DMS153 treated with DMSO at 0.1 percent for 48 hours (cell line): Measurements from ENCODE around the gene PI16.
A peak's percentile ranks its signal among the peaks of the same experiment; 100 is the strongest.

ENCODE experiments used
- DNase-seq: peaks from one replicate; lab custom pipeline; 2025; ENCODE audit not compliant: unreplicated experiment; lab: John Stamatoyannopoulos, UW

Gene PI16, protein sequence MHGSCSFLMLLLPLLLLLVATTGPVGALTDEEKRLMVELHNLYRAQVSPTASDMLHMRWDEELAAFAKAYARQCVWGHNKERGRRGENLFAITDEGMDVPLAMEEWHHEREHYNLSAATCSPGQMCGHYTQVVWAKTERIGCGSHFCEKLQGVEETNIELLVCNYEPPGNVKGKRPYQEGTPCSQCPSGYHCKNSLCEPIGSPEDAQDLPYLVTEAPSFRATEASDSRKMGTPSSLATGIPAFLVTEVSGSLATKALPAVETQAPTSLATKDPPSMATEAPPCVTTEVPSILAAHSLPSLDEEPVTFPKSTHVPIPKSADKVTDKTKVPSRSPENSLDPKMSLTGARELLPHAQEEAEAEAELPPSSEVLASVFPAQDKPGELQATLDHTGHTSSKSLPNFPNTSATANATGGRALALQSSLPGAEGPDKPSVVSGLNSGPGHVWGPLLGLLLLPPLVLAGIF

DNA sequence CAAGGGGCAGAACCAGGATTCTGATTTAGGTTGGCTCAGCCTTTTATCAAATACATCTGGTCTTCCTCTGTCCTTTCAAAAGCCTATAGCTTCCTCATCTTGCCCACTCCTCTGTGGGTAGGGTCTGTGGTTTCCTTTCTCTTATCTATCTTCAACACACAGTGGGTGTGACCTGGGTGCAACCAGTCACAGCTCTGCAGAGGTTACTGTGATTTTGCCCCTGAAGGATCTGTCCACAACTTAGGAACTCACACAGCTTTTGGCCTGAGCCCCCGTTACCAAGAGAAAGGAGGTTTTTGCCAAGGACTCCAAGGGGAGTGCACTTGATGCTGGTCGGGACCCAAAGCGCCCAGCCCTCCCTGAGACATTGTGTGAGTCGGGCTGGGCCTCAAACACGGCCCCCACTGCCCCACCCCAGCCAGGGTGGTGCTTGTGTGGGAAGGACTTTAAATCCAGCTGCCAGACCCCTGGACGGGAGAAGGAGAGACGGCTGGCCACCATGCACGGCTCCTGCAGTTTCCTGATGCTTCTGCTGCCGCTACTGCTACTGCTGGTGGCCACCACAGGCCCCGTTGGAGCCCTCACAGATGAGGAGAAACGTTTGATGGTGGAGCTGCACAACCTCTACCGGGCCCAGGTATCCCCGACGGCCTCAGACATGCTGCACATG is at the start of gene PI16:
PI16 (plus strand) TSS at position 477 of the 670 bp plus-strand sequence; CDS start at position 500, 23 bp downstream.
- DNase-seq = no peak

DNA sequence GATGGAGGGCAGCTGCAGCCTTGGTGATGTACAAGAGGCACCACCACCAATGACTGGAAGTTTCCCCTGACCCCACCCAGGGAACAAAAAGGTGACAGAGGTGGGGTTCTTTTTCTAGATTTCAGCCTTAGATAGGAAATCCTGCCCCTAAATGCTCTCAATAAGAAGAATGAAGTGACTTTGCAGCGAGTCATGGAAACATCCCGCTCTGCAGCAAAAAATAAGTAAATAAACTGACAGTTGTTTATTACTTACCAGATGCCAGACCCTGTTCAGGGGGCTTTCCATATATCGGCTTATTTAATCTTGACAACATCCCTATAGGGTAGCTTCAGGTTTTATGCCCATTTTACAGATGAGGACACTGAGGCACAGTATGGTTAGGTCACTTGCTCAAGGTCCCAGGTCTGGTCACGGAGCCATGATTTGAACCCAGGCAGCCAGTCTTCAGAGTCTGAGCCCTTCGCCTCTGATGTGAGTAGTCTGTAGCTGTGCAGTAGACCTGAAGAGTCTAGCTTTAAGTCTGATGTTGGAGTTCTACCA is 49.6 kb upstream of the PI16 start:
- DNase-seq = no peak

DNA sequence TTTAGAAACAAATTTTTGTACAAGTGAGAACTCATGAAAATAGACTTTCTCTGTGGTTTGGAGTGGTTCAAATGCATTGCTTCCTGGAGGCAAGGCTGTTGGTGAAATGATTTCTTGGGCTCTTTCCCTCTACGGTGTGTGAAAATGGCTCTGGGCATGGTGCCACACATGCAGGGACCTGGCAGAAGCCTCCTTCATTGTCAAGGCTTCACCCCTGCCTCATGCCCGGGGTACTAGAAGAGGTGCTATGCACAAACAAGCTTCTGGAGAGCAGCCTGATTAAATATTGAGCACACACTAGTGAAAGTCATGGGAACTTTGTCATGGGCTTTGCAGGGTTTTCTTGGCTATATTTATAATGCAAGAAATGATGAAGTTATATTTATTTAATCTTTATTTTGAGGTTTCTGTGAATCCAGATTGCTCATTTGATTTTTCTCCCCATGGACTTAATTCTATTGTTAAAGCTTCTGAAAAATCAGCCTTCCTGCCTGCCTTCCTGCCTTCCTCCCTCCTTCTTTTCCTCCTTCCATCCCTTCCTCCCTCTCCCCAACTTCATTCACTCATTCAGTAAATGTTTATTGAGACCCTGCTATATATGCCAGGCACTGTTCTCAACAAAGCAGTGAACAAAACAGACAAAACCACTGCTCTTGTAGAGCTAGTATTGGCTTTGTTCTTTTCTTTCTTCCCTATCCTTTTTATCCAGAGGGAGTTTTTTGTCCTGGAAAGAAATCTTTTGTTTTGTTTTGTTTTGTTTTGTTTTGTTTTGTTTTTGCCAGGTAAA is 47.8 kb upstream of the PI16 start:
- peak; percentile 57 for DNase-seq

DNA sequence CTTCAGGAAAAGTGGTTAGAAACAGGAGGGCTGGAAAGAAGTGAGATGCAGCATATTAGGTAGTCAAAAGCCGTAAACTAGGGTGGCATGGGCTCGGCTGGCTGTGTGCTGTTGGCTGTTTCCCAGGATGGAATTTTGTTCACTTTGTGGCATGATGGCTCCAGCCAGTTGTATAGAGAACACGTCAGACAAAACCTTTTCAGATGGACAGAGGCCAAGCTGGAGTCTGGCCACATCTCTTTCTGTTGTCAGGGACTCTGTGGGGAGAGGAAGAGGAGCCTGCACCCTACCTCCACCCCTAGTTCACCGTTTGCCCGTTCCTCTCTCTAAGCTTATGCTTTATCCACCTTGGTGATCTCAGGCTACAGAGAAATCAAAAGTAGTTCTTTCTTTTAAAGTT is 46.8 kb upstream of the PI16 start:
- DNase-seq = no peak

DNA sequence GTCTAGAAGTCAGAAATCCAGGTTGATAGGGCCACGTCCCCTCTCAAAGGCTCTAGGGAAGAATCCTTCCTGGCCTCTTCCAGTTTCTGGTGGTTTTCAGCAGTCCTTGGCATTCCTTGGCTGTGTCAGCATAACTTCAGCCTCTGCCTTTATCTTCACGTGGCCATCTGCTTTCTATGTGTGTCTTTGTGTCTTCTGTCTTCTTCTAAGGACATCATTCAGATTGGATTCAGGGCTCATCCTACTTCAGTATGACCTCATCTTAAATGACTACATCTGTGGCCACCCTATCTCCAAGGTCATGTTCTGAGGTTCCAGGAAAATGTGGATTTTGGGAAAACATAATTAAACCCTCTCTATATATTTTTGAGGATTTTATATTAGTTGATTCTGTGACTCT is 45.8 kb upstream of the PI16 start:
- DNase-seq = no peak

DNA sequence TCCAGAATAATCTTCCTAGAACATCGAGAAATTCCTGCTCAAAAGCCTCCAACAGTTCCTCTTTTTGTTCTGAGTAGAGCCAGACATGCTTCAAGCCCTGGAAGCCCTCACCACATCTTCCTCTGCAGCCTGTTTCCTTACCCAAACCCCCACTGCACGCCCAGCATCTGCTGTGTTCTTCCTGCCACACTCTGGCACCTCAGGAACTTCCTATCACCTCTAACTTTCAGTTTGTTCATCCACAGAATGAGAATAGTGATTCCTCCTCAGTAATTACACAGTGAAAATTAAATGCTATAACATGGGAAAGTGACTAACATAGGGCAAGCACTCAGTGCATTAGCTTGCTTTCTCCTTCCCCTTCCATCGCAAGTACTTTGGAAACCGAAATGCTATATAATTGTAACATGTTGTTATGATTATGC is 42.5 kb upstream of the PI16 start:
- no peak for DNase-seq

DNA sequence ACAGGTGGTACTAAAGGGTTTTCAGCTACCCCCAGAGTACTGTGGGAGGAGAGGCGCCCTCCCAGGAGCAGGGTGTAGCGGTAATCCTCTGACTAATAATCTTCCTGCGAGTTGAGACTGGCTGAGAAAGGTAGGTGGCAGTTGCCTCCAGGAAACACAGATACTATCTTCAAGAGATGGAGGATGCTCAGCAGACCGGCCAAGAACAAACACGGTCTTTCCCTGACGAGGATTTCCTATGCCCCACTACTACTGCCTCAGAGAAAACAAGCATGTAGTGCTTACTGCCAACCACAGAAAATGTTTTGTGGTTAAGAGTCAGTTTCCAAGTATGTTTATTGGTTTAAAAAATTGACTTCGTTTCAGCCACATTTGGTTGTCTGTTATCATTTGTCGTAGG is 42.0 kb upstream of the PI16 start:
- no peak for DNase-seq

DNA sequence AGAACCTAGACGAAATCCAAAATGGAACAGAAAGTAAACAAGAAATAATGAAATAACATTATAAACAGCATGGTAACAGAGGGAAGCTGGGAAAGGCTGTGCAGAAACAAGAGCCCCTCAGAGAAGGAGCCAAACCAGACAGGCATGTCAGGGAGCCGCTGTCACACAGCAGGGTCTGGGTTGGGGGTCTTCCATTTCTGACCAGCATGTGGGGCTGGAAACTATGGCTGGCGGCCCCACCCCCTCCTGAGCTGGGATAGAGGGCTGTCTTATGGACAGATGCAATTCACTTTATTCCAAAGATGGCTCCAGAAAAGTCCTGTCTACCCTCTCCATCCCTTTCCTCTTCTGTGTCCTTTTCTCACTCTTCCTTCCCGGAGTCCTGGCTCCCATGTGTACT is 41.5 kb upstream of the PI16 start:
- DNase-seq = no peak

DNA sequence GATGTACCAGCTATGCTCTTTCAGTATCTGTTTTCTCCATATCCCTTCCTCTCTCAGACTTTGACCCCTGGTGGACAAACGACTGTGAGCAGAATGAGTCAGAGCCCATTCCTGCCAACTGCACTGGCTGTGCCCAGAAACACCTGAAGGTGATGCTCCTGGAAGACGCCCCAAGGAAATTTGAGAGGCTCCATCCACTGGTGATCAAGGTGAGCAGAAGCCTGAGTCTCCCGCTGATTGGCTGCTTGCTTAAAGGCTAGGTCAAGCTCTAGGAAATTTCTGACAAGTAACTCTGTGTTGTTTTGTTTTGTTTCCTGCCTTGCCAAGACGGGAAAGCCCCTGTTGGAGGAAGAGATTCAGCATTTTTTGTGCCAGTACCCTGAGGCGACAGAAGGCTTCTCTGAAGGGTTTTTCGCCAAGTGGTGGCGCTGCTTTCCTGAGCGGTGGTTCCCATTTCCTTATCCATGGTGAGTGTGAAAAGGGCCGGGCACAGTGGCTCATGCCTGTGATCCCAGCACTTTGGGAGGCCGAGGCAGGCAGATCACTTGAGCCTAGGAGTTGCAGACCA is 40.2 kb upstream of the PI16 start:
- no peak for DNase-seq

DNA sequence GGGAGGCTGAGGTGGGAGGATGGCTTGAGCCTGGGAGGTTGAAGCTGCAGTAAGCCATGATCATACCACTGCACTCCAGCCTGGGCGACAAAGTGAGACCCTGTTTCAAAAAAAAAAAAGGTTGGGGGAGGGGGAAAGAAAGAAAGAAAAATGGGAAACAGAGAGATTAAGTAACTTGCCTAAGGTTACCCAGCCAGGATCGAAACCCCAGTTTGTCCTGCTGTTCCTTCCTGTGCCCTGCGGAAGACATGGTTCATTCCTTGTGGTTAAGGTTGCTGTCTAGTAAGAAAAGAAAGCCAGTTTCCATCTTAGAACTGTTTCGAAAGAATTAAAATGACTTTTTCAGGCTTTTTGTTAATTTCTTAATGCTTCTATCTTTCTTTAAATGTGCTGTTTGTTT is 38.9 kb upstream of the PI16 start:
- no peak for DNase-seq

DNA sequence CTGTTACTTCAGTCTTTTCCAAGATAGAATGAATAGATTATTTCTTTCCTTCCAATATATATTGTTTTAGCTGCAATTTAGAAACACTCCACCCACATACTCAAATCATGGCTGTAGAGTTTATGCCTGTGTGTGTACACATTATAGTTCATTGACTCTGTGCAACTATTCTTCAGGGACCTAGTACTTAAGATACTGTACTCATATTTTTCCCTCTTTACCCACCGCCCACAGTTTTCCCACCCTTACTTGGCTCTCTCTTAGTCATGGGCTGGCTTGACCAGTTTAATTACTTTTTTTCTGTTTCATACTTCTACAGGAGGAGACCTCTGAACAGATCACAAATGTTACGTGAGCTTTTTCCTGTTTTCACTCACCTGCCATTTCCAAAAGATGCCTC is 38.4 kb upstream of the PI16 start:
- DNase-seq = no peak

DNA sequence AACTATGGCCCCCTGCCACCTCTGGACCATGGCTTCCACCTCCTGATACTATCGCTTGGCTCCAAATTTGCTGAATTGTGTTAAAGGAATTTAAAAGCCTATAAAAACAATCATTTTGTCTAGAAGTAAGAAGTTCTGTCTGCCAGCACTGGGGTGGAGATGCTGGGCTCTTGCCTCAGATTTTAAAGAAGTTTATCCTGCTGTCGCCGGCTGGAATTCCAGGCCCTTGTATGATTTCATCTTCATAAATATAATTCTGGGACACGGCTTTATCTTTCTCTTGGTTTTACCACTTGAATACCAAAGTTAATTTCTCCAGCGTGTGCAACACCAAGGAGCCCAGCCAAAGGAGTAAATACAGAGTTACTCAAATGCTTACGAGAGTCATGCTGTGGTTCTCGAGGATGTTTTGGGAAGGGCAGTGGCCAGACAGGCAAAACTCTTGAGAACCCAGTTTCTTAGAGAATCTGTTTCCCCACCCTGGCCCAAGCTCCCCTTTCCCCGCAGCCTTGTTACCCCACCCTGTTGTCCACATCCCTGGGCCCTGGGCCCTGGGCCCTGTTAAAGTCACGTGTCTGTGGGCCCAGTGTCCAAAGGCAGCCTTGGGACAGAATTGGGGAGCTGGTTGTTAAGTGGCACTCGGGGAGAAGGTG is 36.9 kb upstream of the PI16 start:
- no peak for DNase-seq

DNA sequence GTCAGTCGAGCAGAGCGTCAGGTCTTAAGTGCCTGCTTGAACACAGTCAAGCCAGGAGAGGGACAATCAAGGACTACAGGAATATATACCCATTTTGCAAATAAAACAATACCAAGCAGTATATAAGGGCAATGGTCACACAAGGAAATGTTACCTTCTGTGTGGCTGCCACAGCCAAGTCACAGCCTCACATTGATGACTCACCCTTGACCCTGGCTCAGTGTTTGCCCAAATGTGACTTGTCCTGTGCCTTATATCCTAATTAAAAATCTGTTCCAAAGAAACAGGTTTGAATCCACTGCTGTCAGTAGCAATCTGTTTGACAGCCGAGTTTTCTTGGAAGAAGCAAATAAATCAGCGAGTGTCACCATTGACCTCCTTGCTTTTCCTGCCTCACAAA is 34.5 kb upstream of the PI16 start:
- no peak for DNase-seq

DNA sequence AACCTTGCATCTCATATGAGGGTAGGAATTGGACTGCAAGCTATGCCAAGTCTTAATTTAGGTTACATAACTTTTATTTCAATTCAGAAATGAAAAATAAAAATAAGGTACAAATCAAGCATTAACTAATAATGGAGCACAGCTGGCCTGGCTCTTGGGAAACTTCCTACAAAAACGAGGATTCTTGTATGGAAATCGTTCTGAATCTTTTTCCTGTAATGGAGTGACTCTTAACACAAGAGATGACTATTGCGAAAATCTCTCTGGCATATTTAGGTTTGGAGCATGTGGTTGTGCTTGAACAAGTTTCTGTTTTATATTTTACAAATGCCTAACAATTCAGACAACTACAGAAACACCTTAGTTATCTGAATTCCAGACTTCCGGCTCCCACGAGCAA is 34.0 kb upstream of the PI16 start:
- no peak for DNase-seq

DNA sequence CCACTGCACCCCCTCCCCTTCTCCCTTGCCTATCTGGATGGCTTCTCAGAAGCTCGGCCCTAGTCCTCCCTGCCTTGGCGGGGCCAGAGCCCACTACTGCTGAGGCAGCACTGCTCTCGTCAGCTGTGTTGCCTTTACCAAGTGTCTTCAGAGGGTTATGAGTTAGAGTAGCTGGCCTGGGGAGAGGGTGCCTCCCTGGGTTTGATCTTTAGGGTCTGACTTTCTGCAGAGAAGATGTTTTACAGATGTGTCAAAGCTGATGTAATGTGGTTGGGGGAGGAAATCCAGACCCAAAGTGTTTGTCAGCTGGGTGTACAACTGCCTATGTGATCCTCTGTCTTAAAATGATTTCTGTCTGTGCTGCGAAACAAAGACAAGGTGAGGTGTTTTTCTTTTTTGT is 30.4 kb upstream of the PI16 start:
- DNase-seq = no peak

DNA sequence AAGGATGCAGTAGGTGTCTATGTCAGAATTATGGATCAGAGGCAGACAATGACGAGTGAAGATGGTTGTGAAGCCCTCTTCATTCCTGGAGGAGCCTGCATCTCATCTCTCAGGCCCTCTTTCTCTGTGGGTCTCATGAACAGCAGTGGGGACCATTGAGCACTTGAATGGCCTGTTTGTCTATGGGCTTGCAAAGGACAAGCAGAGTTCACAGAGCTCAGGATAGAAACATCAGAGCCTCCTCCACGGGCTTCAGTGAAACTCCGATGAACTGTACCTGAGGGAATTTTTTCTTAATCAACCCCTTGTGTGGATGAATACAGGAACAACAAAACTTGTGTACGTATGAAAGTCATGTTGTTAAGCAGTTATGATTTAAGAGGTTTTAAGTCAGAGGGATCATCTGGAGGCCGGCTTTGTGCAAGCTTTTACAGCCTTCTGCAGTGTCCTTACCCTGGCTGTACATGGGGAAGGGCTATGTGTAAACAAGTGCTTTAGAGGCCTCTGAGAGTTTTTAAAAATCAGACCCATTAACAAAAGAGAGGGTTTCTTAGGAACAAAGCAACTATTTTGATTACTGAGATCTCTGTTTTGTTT is 29.7 kb upstream of the PI16 start:
- no peak for DNase-seq

DNA sequence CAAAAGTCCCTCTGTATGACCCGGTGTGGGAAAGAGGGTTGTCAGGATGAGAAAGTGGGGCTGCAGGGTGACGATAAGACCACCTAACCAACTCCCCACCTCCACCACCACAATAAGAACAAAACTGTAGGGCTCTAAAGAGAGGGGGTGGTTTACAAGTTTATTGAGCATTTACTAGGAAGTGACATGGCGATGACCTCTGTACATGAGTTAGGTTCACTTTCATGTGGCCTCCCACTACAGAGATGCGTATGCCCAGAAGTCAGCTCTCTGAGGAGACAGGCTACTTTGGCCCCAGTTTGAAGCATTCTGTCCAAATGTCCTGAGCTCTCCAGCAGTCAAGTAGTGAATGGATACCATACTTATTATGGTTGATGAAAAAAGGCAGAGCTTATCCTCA is 28.7 kb upstream of the PI16 start:
- DNase-seq = no peak

DNA sequence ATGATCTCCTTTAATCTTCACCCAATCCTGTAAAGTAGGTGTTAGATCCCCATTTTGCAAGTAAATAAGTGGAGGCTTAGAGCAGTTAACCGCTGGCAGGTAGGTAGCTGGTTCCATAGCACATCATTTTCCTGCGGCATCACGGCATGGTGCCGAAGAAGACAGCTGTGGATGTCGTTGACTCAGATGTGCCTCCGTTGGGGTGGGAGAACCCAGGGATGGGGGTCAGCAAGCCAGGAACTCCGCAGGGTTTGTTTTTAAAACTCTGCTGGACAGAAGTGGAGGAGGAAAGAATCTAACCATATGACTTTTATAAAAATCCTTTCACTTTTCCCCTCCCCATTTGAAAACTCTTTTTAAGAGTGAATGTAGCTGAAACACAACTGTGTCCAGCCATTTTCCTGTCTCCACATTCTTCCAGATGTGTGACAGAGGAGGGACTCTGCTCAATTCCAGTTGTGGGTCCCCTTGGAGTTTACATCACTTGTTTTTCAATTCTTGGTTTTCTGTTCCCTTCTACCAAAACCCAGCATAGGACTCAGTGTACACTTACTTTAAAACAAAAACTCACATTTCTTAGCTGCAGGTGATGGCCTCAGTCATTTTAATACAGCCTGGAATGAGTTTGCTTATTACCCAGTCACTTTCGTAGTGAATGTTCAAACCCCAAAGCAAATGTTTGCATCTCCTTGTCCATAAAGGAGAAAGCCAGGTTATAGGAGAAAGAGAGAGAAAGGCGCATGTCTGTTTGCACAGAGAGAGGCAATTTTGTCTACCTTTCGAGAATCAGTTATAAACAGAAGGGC is 27.6 kb upstream of the PI16 start:
- DNase-seq = no peak
